ENCODE results near the gene ULBP3.
A peak's percentile ranks its signal among the peaks of the same experiment; 100 is the strongest.

The ULBP3 gene

GRCh38 chr6:150043096-150043495 lies 25.8 kb downstream of the ULBP3 start:
- no peaks in the 10 kb centered on the region for H3K9me3 Mint-ChIP-seq
- no peaks in the 10 kb centered on the region for H3K36me3 Mint-ChIP-seq (ENCODE audit: low read depth)
- no peak overlapping the region for H3K27ac Mint-ChIP-seq
- H3K4me1 Mint-ChIP-seq (ENCODE audit: low read depth), result no peaks in the 10 kb centered on the region
- no peak overlapping the region for H3K4me3 Mint-ChIP-seq
- H3K27me3 Mint-ChIP-seq (ENCODE audit: low read depth), result peaks cover 56% of the 10 kb centered on the region

DNA sequence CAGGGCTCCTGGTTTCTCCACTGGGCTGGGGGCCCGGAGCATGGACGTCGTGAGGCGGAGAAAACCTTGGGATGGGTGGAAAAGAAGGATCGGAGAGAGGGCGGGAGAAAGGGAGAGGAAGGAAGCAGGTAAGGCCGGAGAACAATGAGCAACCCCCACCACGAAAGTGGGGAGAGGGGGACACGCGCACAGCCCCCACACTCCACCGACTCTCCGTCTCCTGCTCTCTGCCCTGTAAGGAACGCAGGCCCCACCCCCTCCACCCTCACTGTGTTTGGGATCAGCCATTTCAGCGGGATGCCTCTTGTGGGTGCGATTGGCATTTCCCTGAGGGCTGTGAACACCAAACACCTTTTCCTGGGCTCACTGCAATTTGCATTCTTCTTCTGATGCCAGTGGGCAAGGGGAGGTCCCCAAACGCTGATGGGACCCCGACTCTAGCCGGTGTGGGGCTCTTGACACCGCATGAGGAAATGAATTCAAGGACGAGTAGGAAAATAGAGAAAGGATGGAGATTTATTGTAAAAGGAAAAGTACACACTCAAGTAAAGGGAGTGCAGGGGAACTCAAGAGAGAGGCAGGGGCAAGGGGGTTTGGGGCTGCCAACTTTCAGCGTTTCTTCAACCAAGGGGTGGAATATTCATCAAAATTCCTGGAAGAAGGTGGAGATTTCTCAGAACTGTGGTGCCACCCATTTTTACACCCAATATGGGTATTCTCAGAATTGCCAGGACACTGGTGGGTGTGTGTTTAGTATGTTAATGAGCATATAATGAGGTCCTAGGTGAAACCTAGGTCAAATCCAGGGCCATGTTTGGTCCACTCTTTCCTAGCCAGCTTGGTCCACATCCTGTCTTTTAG lies 30.5 kb downstream of the ULBP3 start:
- no peak overlapping the region for H3K27ac Mint-ChIP-seq
- peaks cover 6% of the 10 kb centered on the region for H3K4me1 Mint-ChIP-seq (ENCODE audit: low read depth)
- no peaks in the 10 kb centered on the region for H3K36me3 Mint-ChIP-seq (ENCODE audit: low read depth)
- H3K27me3 Mint-ChIP-seq (ENCODE audit: low read depth), result peaks cover 79% of the 10 kb centered on the region
- H3K9me3 Mint-ChIP-seq, result no peaks in the 10 kb centered on the region
- H3K4me3 Mint-ChIP-seq, result no peak overlapping the region

GRCh38 chr6:150037526-150038201 lies 31.3 kb downstream of the ULBP3 start:
- Mint-ChIP-seq H3K36me3 (ENCODE audit: low read depth) (no peaks in the 10 kb centered on the region), H3K4me3 (peak overlapping the region; percentile 22)

GRCh38 chr6:150036081-150036480 lies 32.8 kb downstream of the ULBP3 start:
- H3K27ac Mint-ChIP-seq, result no peak overlapping the region
- peaks cover 6% of the 10 kb centered on the region for H3K4me1 Mint-ChIP-seq (ENCODE audit: low read depth)
- no peaks in the 10 kb centered on the region for H3K36me3 Mint-ChIP-seq (ENCODE audit: low read depth)
- H3K27me3 Mint-ChIP-seq (ENCODE audit: low read depth), result peaks cover 88% of the 10 kb centered on the region
- H3K9me3 Mint-ChIP-seq, result no peaks in the 10 kb centered on the region
- H3K4me3 Mint-ChIP-seq, result no peak overlapping the region

More at GRCh38 chr6:150037526-150038201, 31.3 kb downstream of the ULBP3 start:
- Mint-ChIP-seq H3K9me3 (no peaks in the 10 kb centered on the region), H3K27me3 (ENCODE audit: low read depth) (peaks cover 85% of the 10 kb centered on the region), H3K4me1 (ENCODE audit: low read depth) (peaks cover 6% of the 10 kb centered on the region), H3K27ac (no peak overlapping the region)

DNA sequence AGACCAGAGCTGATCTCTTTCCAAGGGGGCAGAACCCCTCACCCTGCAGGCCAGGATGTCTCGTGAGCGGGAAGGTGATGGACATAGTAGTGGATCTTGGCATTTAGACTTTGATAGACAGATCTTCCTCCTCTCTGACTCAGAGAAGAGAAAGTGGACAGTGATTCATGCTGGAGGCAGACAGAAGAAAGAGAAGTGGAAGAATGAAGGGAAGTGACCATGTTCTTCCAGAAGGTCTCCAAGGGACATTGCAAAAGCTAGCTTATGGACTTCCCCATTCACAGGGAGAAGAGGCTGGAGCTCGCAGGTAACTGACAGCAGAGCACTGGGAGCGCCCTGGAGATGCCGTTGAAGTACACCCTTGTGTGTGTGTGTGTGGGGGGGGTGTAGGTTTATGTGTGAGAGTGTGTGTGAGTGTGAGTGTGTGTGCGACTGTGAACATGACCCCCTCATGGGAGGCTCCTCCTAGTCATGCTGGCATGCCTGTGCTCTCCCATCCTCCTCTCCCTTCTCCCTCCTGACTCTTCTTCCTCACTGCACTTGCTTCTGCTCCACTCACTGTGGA lies 35.6 kb downstream of the ULBP3 start:
- Mint-ChIP-seq H3K36me3 (ENCODE audit: low read depth) (no peaks in the 10 kb centered on the region), H3K4me3 (no peak overlapping the region), H3K9me3 (no peaks in the 10 kb centered on the region), H3K27me3 (ENCODE audit: low read depth) (peaks cover 82% of the 10 kb centered on the region), H3K4me1 (ENCODE audit: low read depth) (peaks cover 6% of the 10 kb centered on the region), H3K27ac (no peak overlapping the region)

DNA sequence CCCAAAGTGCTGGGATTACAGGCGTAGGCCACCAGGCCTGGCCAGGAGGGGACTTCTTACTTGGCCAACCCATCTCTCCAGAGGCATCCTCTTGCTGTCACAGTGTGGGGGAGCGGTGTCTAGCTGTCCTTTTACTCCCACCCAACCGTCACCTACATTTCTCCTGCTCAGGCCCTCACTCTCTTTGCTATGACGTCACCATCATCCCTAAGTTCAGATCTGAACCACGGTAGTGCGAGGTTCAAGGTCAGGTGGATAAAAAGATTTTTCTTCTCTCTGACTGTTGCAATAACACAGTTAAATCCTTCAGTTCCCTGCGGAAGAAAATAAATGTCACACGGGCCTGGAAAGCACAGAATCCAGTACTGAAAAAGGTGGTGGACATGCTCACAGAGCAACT lies 36.3 kb downstream of the ULBP3 start:
- Mint-ChIP-seq H3K27ac (no peak overlapping the region), H3K27me3 (ENCODE audit: low read depth) (peaks cover 82% of the 10 kb centered on the region), H3K36me3 (ENCODE audit: low read depth) (no peaks in the 10 kb centered on the region), H3K9me3 (no peaks in the 10 kb centered on the region), H3K4me1 (ENCODE audit: low read depth) (peaks cover 6% of the 10 kb centered on the region), H3K4me3 (no peak overlapping the region)

DNA sequence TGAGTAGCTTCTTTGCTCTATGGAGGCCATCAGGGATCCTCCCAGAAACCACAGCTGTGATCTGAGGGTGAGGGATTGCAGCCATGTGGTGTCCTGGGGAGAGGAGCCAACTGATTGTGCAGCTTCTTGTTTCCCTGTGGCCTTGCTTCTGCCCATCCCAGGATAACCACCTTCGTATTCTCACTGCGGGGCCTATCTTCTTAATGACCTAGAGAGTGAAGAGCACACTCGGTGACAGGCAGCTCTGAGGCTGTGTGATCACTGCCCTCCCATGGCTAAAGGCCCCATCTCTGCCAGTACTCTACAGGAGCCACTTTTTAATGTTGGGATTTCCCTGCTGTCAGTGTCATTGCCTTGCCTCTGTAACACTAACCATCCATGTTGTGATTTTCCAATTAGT lies 38.3 kb downstream of the ULBP3 start:
- Mint-ChIP-seq H3K36me3 (ENCODE audit: low read depth) (no peaks in the 10 kb centered on the region), H3K27me3 (ENCODE audit: low read depth) (peaks cover 80% of the 10 kb centered on the region), H3K4me1 (ENCODE audit: low read depth) (no peaks in the 10 kb centered on the region)

DNA sequence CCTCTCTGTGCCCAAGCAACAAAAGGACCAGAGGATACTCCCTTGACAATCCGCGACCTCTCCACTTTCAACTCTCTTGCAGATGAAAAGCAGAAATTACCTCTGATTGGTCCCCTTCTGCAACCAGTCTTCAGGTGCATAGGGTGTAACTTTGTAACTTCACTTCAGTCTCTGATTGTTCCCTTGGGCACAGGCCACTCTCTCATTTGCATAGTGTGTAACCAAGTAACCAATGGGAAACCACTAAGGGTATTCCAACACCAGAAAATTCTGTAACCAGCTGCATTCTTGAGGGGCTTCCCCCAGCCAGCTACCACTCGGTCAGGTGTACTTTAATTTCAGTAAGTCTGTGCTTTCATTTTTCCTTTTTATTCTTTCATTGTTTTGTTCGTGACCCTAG lies 39.2 kb downstream of the ULBP3 start:
- H3K36me3 Mint-ChIP-seq (ENCODE audit: low read depth), result no peaks in the 10 kb centered on the region
- peaks cover 80% of the 10 kb centered on the region for H3K27me3 Mint-ChIP-seq (ENCODE audit: low read depth)
- H3K4me3 Mint-ChIP-seq, result no peak overlapping the region
- H3K4me1 Mint-ChIP-seq (ENCODE audit: low read depth), result peaks cover 5% of the 10 kb centered on the region
- H3K27ac Mint-ChIP-seq, result no peak overlapping the region
- H3K9me3 Mint-ChIP-seq, result no peaks in the 10 kb centered on the region

More for the DNA sequence above, 38.3 kb downstream of the ULBP3 start:
- H3K27ac Mint-ChIP-seq, result no peak overlapping the region
- no peak overlapping the region for H3K4me3 Mint-ChIP-seq
- H3K9me3 Mint-ChIP-seq, result no peaks in the 10 kb centered on the region

DNA sequence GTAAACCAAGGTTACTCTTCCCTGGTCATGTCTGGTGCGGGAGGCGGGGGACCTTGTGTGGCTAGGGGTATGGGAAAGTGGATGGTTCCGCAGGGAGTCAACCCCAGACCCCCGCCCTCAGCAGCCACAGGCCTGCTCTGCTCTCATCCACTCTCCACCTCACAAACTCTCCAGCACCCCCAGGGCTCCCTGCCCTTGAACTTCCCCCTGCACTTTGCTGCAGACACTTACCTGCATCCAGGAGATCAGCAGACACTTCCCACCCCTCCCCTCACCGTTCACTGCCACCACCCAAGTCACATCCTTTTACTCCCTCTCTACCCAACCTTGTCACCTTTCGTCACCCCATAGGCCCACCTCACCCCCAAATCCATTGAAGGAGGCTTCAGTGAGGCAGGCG lies 39.6 kb downstream of the ULBP3 start:
- Mint-ChIP-seq H3K9me3 (no peaks in the 10 kb centered on the region), H3K36me3 (ENCODE audit: low read depth) (no peaks in the 10 kb centered on the region), H3K4me1 (ENCODE audit: low read depth) (peaks cover 5% of the 10 kb centered on the region), H3K27ac (no peak overlapping the region), H3K27me3 (ENCODE audit: low read depth) (peaks cover 80% of the 10 kb centered on the region), H3K4me3 (no peak overlapping the region)

DNA sequence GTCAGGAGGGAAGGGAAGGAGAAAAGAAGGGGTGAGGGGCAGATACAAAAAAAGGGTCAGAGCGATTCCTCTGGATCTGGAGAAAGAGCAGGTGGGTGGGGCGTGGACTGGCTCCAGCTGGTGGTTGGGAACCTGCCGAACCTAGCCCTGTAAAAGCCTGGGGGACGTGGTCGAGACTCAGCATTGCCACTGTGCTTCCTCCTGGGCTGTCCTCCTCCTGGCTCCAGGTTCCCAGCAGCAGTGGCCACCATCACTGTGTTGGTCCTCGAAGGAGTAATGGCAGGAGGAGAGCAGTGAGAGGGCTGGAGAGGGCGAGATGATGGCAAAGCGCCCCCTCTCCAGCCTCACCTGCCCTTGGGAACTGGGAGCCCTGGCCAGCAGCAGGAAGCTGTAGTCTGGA lies 40.1 kb downstream of the ULBP3 start:
- Mint-ChIP-seq H3K4me3 (no peak overlapping the region), H3K4me1 (ENCODE audit: low read depth) (peaks cover 5% of the 10 kb centered on the region), H3K27me3 (ENCODE audit: low read depth) (peaks cover 81% of the 10 kb centered on the region), H3K27ac (no peak overlapping the region), H3K36me3 (ENCODE audit: low read depth) (no peaks in the 10 kb centered on the region), H3K9me3 (no peaks in the 10 kb centered on the region)

- H3K4me3 Mint-ChIP-seq, result no peak overlapping the region
- H3K27ac Mint-ChIP-seq, result no peak overlapping the region
- no peaks in the 10 kb centered on the region for H3K36me3 Mint-ChIP-seq (ENCODE audit: low read depth)
- peaks cover 5% of the 10 kb centered on the region for H3K4me1 Mint-ChIP-seq (ENCODE audit: low read depth)
- H3K27me3 Mint-ChIP-seq (ENCODE audit: low read depth), result peaks cover 81% of the 10 kb centered on the region
- H3K9me3 Mint-ChIP-seq, result no peaks in the 10 kb centered on the region
Observed at GRCh38 chr6:150027806-150028565, 40.9 kb downstream of the ULBP3 start.

DNA sequence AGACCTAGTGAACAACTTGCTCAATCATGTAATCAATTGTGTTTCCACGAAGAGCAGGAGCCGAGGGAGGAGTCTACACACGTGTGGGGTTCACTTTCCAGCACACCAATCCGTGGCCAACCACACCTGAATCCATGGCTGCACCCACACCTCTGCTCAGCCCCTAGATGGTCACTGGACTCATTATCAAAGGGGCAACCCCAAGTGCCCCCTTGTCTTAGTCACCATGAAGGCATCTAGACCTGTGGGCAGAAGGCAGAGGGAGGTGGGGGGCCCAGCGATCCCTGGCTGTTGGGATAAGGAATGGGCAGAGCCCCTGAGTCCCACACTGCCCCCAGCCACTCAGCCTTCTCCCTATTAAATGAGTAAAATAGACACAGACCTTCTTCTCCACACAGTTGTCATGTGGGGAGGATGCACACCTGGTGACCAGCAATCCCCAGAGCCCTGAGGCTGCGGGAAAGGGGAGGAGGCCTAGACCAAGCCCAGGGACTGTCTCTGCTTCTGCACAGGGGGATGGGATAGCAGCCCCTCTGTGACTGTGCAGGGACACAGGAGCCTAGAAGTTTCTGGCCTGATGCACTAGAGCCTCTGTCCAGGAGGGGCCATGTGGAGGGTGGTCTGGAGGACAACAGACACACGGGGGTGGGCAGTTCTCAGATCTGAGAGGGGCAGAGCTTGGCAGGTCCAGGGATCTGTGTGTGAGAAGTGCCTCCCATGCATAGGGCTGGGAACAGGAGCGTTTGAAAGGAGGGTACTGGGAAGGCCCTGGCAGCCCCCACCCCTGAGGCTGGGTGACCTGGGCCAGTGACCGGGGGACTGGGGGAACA lies 41.7 kb downstream of the ULBP3 start:
- peaks cover 5% of the 10 kb centered on the region for H3K4me1 Mint-ChIP-seq (ENCODE audit: low read depth)
- H3K27ac Mint-ChIP-seq, result no peak overlapping the region
- H3K36me3 Mint-ChIP-seq (ENCODE audit: low read depth), result no peaks in the 10 kb centered on the region
- H3K27me3 Mint-ChIP-seq (ENCODE audit: low read depth), result peaks cover 79% of the 10 kb centered on the region
- no peaks in the 10 kb centered on the region for H3K9me3 Mint-ChIP-seq
- no peak overlapping the region for H3K4me3 Mint-ChIP-seq

- Mint-ChIP-seq H3K27me3 (ENCODE audit: low read depth) (peaks cover 77% of the 10 kb centered on the region), H3K27ac (no peak within 1 kb of the TSS), H3K36me3 (ENCODE audit: low read depth) (no peaks in the 10 kb centered on the region), H3K4me1 (ENCODE audit: low read depth) (peaks cover 5% of the 10 kb centered on the region), H3K4me3 (no peak within 1 kb of the TSS), H3K9me3 (no peaks in the 10 kb centered on the region)
Observed at GRCh38 chr6:150025201-150025917, 43.6 kb downstream of the ULBP3 start, which contains the start of gene RAET1L. Gene RAET1L, minus strand, starts transcription at chr6:150025532. Its CDS starts 61 bp downstream, at chr6:150025471.
